Osteoblast (primary cell): ENCODE data around the gene SPATS2. TPM values are rescaled to one million over a fixed set of nuclear protein-coding genes. Genes with fewer than 3 reads are reported as not detected.

Experiments used
- DNase-seq: peaks from one replicate; pipeline ENCODE4 v3.0.0; 2011; ENCODE audit warnings: low spot score, mixed read lengths; ENCODE audit not compliant: insufficient read length; ENCODE audit errors: missing footprints
- H2AFZ ChIP-seq: 2 replicates; pipeline ENCODE4 v1.6.0; 2011; ENCODE audit warnings: mild to moderate bottlenecking, low read length
- H3K27ac ChIP-seq: 2 replicates; pipeline ENCODE4 v1.5.1; 2011; ENCODE audit warnings: mild to moderate bottlenecking, low read depth, low read length, moderate library complexity
- H3K27me3 ChIP-seq: 2 replicates; pipeline ENCODE4 v1.6.0; 2012; ENCODE audit warnings: mild to moderate bottlenecking, control low read depth, inconsistent platforms, low read length, moderate library complexity; ENCODE audit not compliant: insufficient read depth
- H3K36me3 ChIP-seq: 2 replicates; pipeline ENCODE4 v1.5.1; 2011; ENCODE audit warnings: mild to moderate bottlenecking, low read length, control low read depth, moderate library complexity; ENCODE audit not compliant: insufficient read depth
- H3K4me1 ChIP-seq: 2 replicates; pipeline ENCODE4 v1.5.1; 2011; ENCODE audit warnings: mild to moderate bottlenecking, low read length, control low read depth, moderate library complexity; ENCODE audit not compliant: insufficient read depth
- H3K4me2 ChIP-seq: 2 replicates; pipeline ENCODE4 v1.6.0; 2011; ENCODE audit warnings: mild to moderate bottlenecking, low read length; ENCODE audit not compliant: insufficient read depth
- H3K4me3 ChIP-seq: fragments of 200-600 bp; sonication (generic); 3 replicates; pipeline ENCODE4 v1.5.1; 2012; ENCODE audit warnings: mild to moderate bottlenecking, low read length, inconsistent platforms; ENCODE audit not compliant: insufficient read depth
- H3K79me2 ChIP-seq: 2 replicates; pipeline ENCODE4 v1.6.0; 2012; ENCODE audit warnings: mild to moderate bottlenecking, low read length, control low read depth, inconsistent platforms; ENCODE audit not compliant: insufficient read depth
- H3K9me3 ChIP-seq: 2 replicates; pipeline ENCODE4 v1.5.1; 2011; ENCODE audit warnings: low read depth, low read length, control low read depth
- H4K20me1 ChIP-seq: 2 replicates; pipeline ENCODE4 v1.6.0; 2012; ENCODE audit warnings: mild to moderate bottlenecking, low read length, control low read depth; ENCODE audit not compliant: insufficient read depth
- CTCF ChIP-seq: IDR thresholded peaks from 2 replicates; pipeline ENCODE4 v1.5.1; 2011; ENCODE audit warnings: mild to moderate bottlenecking, low read depth, low read length, moderate library complexity; ENCODE audit errors: extremely low read depth
- total RNA-seq: library from RNA; depleted of rRNA; stranded (reverse); fragments of >200 nt; gene quantifications from 2 replicates; pipeline ENCODE4 v1.2.3, GENCODE V29; 2012

The SPATS2 gene
- total RNA-seq, 1 donor = 25.7 TPM

GRCh38 chr12:49534731-49535278, 167.5 kb downstream of the SPATS2 start:
- Histone ChIP-seq H3K79me2 (no peaks in the 10 kb centered on the region), H4K20me1 (peaks cover 3% of the 10 kb centered on the region), H3K27me3 (peaks cover 32% of the 10 kb centered on the region), H3K27ac (no peak overlapping the region), H3K4me2 (no peak overlapping the region), H3K4me3 (no peak overlapping the region), H3K4me1 (peaks cover 12% of the 10 kb centered on the region), H3K36me3 (no peaks in the 10 kb centered on the region), H3K9me3 (no peaks in the 10 kb centered on the region), H2AFZ (no peak overlapping the region)
- TF ChIP-seq CTCF = no peak
- DNase-seq = peak; percentile 45

- Histone ChIP-seq H3K4me3 (no peak overlapping the region), H3K4me1 (peaks cover 12% of the 10 kb centered on the region), H3K9me3 (no peaks in the 10 kb centered on the region), H4K20me1 (peaks cover 3% of the 10 kb centered on the region), H3K27ac (no peak overlapping the region), H2AFZ (no peak overlapping the region), H3K4me2 (no peak overlapping the region), H3K36me3 (no peaks in the 10 kb centered on the region), H3K27me3 (peaks cover 43% of the 10 kb centered on the region), H3K79me2 (no peaks in the 10 kb centered on the region)
- no peak for TF ChIP-seq CTCF
- DNase-seq = peak; percentile 89
Observed at GRCh38 chr12:49535921-49536525, 168.8 kb downstream of the SPATS2 start.

GRCh38 chr12:49536526-49537071, 169.3 kb downstream of the SPATS2 start:
- no peaks in the 10 kb centered on the region for H3K9me3 ChIP-seq
- peaks cover 43% of the 10 kb centered on the region for H3K27me3 ChIP-seq
- H3K4me2 ChIP-seq = no peak overlapping the region
- H4K20me1 ChIP-seq = peaks cover 3% of the 10 kb centered on the region
- no peak overlapping the region for H2AFZ ChIP-seq
- H3K36me3 ChIP-seq = no peaks in the 10 kb centered on the region
- H3K4me1 ChIP-seq = peaks cover 12% of the 10 kb centered on the region
- DNase-seq = peak; percentile 50
- no peak for TF ChIP-seq CTCF
- no peak overlapping the region for H3K4me3 ChIP-seq
- H3K79me2 ChIP-seq = no peaks in the 10 kb centered on the region
- no peak overlapping the region for H3K27ac ChIP-seq

GRCh38 chr12:49537231-49537751, 170.0 kb downstream of the SPATS2 start:
- Histone ChIP-seq H4K20me1 (peaks cover 3% of the 10 kb centered on the region), H3K27me3 (peaks cover 43% of the 10 kb centered on the region), H3K27ac (no peak overlapping the region), H3K79me2 (no peaks in the 10 kb centered on the region), H2AFZ (peak overlapping the region; percentile 10), H3K36me3 (no peaks in the 10 kb centered on the region), H3K4me3 (peak overlapping the region; percentile 45), H3K4me2 (peak overlapping the region; percentile 70), H3K9me3 (no peaks in the 10 kb centered on the region), H3K4me1 (peaks cover 12% of the 10 kb centered on the region)
- DNase-seq = peak; percentile 85
- TF ChIP-seq CTCF = no peak
